HG03565 (cell line): ENCODE data around the gene RPL27.
"Not testable (repeated sequence)": the region's sequence is repeated elsewhere in the genome, so short reads cannot be mapped to it uniquely, and the experiment has no call there.

Experiments used
- ATAC-seq: cut with Tn5 transposase; IDR thresholded peaks from one replicate; pipeline ENCODE4 v1.9.1; 2021; ENCODE audit warnings: mild to moderate bottlenecking, moderate library complexity; ENCODE audit not compliant: unreplicated experiment

Gene RPL27

GRCh38 chr17:42992872-42993271, 5.3 kb upstream of the RPL27 start:
- ATAC-seq = no peak

GRCh38 chr17:42993913-42994312, 4.3 kb upstream of the RPL27 start:
- not testable (repeated sequence) for ATAC-seq

DNA sequence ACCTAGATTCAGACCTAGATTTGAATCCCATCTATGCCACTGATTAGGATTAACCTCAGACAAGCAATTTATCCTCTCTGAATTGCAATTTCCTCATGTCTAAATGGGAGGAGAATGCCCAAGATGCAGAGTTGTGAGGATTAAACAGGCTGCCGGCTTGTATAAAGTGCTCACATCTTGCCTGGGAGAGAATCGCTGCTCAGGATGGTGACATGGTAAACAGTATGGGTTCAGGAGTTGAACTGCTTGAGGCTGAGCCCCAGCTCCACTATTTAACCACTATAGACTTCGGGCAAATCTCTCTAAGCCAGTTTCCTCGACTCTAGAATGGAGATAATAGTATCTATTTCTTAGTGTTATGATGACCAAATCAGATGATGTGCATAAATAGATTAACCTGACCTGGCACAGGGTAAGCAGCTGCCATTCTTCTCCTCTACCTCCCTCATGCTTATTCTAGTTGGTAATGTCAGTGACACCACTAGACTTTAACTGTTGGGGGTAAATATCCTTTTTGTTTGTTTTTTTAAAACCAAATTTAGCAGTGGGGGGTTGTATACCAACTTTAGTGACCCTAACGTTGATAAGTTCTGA, 732 bp upstream of the RPL27 start:
- no peak for ATAC-seq

DNA sequence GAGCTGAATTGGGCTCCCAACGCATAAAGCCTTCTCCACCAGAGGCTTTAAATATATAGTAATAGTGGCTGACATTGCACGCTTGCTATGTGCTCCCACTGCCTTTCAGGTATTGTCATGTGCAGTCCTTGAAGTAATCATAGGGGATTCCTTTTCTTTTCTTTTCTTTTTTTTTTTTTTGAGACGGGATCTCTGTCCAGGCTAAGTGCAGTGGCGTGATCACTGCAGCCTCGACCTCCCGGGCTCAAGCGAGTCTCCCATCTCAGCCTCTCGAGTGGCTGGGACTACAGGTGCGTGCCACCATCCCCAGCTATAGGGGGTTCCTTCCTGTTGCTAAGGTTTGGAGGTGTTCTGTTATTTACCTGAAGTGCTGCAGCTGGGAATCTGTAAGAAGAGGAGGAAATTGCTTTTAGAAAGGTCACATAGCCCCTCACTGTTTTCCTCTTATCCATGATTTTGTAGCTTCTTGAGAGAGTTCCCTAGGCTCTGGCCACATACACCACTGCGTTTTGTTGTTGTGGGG, 845 bp downstream of the RPL27 start:
- no peak for ATAC-seq

DNA sequence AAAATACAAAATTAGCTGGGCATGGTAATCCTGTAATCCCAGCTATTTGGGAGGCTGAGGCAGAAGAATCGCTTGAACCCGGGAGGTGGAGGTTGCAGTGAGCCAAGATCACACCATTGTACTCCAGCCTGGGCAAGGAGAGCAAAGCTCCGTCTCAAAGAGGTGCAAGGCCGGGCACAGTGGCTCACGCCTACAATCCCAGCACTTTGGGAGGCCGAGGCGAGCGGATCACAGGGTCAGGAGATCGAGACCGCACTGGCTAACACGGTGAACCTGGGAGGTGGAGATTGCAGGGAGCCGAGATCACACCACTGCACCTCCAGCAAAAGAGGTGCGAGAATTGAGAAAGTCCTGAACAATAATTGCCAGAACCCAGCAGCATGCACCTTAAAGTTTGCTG, 2.7 kb downstream of the RPL27 start:
- not testable (repeated sequence) for ATAC-seq

GRCh38 chr17:43003542-43004172, 5.4 kb downstream of the RPL27 start:
- ATAC-seq = no peak

GRCh38 chr17:43006639-43007551, 8.7 kb downstream of the RPL27 start, which contains the start of gene IFI35:
IFI35 (plus strand) TSS chr17:43006784; CDS start chr17:43006948, 164 bp downstream.
- peak; percentile 80 for ATAC-seq

- ATAC-seq = no peak
These were observed 12.6 kb downstream of the RPL27 start for GRCh38 chr17:43010667-43011308.

DNA sequence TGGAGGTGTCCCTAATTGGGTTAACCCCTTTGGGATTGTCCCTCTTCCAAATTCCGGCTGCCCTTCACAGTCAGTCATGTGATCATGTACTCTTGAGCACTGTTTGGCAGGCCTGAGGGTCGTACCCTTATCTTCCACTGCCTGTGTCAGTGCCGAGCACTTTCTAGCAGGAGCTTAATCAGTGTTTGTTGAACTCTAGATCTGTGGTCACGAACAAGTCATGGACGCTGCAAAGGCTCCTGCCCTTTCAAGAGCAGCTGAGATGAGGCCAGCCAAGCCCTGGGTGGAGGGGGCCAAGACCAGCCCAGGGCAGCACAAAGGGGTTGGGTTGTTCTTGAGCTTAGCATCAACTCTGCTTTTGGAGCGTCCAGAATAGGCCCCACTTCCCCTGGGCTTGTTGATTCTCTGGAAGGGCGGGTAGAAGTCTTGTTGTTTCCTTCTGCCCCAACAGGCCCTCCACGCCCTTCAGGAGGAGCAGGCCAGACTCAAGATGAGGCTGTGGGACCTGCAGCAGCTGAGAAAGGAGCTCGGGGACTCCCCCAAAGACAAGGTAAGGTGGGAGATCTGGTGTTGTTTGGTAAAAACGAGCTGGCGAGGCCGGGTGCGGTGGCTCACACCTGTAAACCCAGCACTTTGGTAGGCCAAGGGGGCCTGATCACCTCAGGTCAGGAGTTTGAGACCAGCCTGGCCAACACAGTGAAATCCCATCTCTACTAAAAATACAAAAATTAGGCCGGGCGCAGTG, 13.7 kb downstream of the RPL27 start:
- ATAC-seq = no peak

DNA sequence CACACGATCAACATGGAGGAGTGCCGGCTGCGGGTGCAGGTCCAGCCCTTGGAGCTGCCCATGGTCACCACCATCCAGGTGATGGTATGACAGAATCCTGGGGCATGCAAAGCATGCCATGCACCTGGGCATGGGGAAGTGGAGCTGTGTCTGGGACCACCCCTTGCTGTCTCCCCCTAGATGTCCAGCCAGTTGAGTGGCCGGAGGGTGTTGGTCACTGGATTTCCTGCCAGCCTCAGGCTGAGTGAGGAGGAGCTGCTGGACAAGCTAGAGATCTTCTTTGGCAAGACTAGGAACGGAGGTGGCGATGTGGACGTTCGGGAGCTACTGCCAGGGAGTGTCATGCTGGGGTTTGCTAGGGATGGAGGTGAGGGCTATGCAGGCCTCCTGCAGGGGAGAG, 15.1 kb downstream of the RPL27 start:
- no peak for ATAC-seq

- no peak for ATAC-seq
These were observed 15.9 kb downstream of the RPL27 start for GRCh38 chr17:43014020-43014648.

GRCh38 chr17:43014649-43015542, 16.7 kb downstream of the RPL27 start:
- ATAC-seq = no peak

- no peak for ATAC-seq
These were observed 17.4 kb downstream of the RPL27 start for GRCh38 chr17:43015579-43015978.

DNA sequence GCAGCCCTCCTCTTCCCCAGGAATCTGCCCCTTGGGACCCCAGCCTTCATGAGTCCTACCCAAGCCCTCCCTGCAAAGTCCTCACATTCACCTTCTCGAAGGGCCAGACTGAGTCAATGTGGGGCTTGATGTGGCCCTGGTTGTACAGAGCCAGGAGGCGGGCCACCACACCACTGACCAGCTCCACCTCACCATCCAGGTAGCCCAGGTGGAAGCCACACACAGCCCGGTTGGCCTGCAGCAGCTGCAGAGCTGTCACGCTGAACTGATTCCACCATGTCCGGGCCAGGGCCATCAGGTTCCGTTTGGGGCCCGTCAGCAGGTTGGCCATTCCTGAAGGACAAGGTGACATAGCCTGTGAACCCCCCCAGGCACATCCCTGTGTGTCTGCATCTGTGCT, 18.0 kb downstream of the RPL27 start:
- ATAC-seq = no peak

DNA sequence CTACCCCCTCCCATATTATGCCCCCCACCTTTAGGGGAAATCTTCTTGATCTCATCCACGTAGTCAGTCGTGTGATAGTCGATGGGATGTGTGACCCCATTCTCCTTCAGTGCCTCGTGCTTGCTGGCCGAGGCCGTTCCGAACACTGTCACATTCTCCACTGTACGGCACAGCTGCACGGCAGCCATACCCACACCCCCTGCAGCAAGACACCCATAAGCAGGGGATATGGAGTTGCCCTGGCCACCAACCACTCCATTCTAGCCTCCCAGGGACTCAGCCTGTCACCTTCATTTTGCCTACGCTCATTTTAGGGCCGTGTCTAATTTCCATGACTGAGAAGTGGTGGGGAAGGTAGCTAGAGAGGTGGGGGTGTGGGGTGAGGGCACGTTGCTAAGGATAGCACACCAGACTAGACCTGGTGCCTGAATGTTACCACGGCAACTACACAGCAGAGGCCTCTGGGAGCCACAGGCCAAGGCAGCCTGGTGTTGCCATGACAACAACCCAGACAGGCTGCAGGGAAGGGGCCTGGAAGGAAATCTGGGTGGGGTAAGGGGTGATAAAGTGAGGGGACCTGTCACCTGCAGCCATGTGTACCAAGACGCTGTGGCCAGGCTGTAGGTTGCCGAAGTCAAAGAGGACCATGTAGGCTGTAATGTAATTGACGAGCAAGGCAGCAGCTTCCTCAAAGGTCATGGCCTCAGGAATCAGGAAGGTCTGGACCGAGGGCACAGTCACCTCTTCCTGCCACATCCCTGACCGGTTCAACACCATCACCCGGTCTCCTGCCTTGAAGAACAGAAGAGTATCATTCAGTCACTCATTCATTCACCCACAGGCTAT, 20.0 kb downstream of the RPL27 start:
- ATAC-seq = no peak

- no peak for ATAC-seq
These were observed 20.7 kb downstream of the RPL27 start for GRCh38 chr17:43018932-43019331.

GRCh38 chr17:43019418-43019817, 21.2 kb downstream of the RPL27 start:
- ATAC-seq = no peak

- ATAC-seq = no peak
These were observed 21.9 kb downstream of the RPL27 start for GRCh38 chr17:43020030-43020621.
